BJ (cell line): Measurements from ENCODE around the gene GEN1. TPM values are rescaled to one million over a fixed set of nuclear protein-coding genes. Genes with fewer than 3 reads are reported as not detected.

Experiments
- CTCF ChIA-PET: fragments of 350-600 bp; formaldehyde crosslinking; extraction: SDS; loops from one replicate; lab custom pipeline; 2021; ENCODE audit warnings: antibody characterized with exemption, inconsistent platforms; lab: Yijun Ruan, JAX
- POLR2A ChIA-PET: fragments of 300-600 bp; sonication (Branson Sonifier 250); formaldehyde crosslinking; extraction: SDS; loops from one replicate; lab custom pipeline; 2021; ENCODE audit warnings: antibody characterized with exemption; lab: Charles Lee
- DNase-seq: peaks from one replicate; pipeline ENCODE4 v3.0.0-alpha.2; 2011; ENCODE audit warnings: low read depth
- H3K27me3 ChIP-seq: 2 replicates; pipeline ENCODE4 v1.6.0; 2011; ENCODE audit warnings: low read length; ENCODE audit not compliant: control insufficient read depth, insufficient read depth
- H3K36me3 ChIP-seq: 2 replicates; pipeline ENCODE4 v1.5.1; 2011; ENCODE audit warnings: low read length; ENCODE audit not compliant: control insufficient read depth, insufficient read depth
- H3K4me3 ChIP-seq: 2 replicates; pipeline ENCODE4 v1.5.1; 2011; ENCODE audit warnings: low read depth, mild to moderate bottlenecking, control low read depth, low read length
- polyA plus RNA-seq: library from polyadenylated mRNA; depleted of rRNA; stranded (reverse); fragments of >200 nt; gene quantifications from 2 replicates; pipeline ENCODE4 v1.2.3, GENCODE V29; 2011
- TF ChIP-seq, protein P1 (sequence below): IDR thresholded peaks from 2 replicates; pipeline ENCODE4 v1.5.1; 2011; ENCODE audit warnings: low read depth, mild to moderate bottlenecking, control low read depth, inconsistent platforms, low read length, moderate library complexity; ENCODE audit not compliant: insufficient read depth

Gene GEN1
- polyA plus RNA-seq, 1 experiment, result 7.6 TPM

DNA sequence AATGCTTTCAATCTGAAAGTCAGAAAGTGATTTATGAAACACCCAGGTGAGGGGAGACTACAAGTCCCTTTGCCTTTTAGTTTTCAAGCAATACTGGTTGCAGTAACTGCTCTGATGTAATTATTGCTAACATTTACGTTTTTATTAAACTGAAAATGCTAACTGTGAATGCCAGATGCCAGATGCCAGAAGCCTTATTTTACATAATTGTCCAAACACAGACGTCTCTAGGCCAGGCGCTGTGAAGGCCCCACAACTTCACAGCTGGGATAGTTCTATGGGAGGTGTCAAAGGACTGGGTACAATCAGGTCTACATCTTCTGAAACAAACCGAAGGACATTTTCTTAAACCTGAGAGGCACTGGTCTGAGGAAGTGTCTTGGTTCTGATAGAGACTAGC lies 34.8 kb downstream of the GEN1 start:
- Histone ChIP-seq H3K4me3 (no peak overlapping the region), H3K27me3 (no peaks in the 10 kb centered on the region), H3K36me3 (no peaks in the 10 kb centered on the region)
- ChIA-PET CTCF (no interaction called here), POLR2A (no interaction called here)
- TF ChIP-seq, protein P1, sequence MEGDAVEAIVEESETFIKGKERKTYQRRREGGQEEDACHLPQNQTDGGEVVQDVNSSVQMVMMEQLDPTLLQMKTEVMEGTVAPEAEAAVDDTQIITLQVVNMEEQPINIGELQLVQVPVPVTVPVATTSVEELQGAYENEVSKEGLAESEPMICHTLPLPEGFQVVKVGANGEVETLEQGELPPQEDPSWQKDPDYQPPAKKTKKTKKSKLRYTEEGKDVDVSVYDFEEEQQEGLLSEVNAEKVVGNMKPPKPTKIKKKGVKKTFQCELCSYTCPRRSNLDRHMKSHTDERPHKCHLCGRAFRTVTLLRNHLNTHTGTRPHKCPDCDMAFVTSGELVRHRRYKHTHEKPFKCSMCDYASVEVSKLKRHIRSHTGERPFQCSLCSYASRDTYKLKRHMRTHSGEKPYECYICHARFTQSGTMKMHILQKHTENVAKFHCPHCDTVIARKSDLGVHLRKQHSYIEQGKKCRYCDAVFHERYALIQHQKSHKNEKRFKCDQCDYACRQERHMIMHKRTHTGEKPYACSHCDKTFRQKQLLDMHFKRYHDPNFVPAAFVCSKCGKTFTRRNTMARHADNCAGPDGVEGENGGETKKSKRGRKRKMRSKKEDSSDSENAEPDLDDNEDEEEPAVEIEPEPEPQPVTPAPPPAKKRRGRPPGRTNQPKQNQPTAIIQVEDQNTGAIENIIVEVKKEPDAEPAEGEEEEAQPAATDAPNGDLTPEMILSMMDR, result no peak
- DNase-seq, result no peak

DNA sequence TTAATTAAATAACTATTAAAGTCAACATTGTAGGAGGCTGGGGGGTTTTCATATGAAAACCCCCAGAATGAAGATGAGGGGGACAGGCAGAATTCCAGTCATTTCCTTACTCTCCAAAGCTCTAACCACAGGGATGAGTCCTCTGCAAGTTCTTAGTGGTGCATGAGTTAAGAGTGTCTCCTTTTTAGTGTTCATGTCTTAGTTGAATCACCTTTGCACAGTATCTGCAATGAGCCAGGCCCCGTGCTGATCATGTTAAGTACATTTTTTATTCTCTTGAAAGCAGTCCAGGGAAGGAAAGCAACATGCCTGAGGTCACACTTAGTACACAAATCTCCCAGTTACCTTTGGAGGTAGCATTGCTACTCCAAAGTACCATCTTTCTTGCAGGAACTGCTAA lies 36.6 kb downstream of the GEN1 start:
- POLR2A ChIA-PET, result interaction anchor here (0.6 kb wide), 1 partner anchor 21 kb away, joined by 3 read pairs; no protein-coding TSS in a partner anchor
- no peak for DNase-seq
- CTCF ChIA-PET, result interaction anchor here (0.6 to 1.0 kb wide), 2 partner anchors 16 kb away, joined by 3 read pairs; no protein-coding TSS in a partner anchor
- TF ChIP-seq, protein P1, result no peak
- no peak overlapping the region for H3K4me3 ChIP-seq
- no peaks in the 10 kb centered on the region for H3K36me3 ChIP-seq
- no peaks in the 10 kb centered on the region for H3K27me3 ChIP-seq

DNA sequence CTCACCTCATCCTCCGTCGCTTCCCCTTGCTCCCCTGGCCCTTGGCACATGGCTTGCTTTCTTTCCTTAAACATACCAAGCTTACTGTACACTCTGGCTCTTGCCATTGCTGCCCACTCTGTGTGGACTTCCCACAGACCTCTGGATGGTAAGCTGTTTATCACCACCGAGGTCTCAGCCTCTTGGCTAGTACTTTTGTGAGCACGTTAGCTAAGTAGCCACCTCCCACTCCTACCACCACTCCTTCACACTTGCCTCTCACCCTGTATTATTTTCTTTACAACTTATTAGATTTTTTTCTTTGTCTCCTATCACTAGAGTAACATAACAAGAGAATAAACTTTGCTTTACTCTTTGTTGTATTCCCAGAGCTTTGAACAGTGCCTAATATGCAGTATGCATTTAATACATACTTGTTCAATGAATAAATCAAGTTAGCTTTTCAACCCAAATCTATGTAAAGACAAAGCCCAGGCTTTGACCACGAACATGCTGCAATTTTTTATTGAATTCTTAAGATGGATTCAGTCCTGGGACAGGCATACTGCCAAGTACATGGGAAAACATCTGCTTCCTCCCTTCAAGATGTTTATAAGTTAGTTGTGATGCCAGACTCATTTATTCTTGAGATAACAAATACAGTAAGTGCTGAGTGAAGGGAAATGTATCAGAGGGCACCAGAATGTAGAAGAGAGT lies 37.3 kb downstream of the GEN1 start:
- POLR2A ChIA-PET, result interaction anchor here (0.6 kb wide), 1 partner anchor 21 kb away, joined by 3 read pairs; no protein-coding TSS in a partner anchor
- Histone ChIP-seq H3K4me3 (no peak overlapping the region), H3K36me3 (no peaks in the 10 kb centered on the region), H3K27me3 (no peaks in the 10 kb centered on the region)
- TF ChIP-seq, protein P1, result no peak
- peak; percentile 70 for DNase-seq
- CTCF ChIA-PET, result interaction anchor here (0.6 to 0.7 kb wide), 2 partner anchors 15 to 72 kb away, joined by 3 read pairs; no protein-coding TSS in a partner anchor

DNA sequence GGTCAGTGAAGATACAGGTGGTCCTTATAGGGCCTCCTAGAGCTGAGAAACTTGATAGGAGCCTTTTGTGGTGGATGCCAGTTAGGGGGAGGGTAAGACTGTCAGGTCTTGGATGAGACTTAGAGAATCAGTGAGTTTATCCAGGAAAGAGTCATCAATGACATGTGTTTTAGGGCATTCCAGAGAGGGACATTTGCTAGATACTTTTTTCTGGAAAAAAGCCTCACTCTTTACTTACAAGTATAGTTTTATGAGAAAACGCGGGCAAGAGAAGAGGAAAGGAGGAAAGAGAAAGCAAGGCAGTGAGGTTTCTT lies 37.8 kb downstream of the GEN1 start:
- POLR2A ChIA-PET, result no interaction called here
- Histone ChIP-seq H3K36me3 (no peaks in the 10 kb centered on the region), H3K4me3 (no peak overlapping the region), H3K27me3 (no peaks in the 10 kb centered on the region)
- DNase-seq, result no peak
- CTCF ChIA-PET, result interaction anchor here (0.7 kb wide), 1 partner anchor 72 kb away, joined by 3 read pairs; no protein-coding TSS in a partner anchor
- TF ChIP-seq, protein P1, result no peak

DNA sequence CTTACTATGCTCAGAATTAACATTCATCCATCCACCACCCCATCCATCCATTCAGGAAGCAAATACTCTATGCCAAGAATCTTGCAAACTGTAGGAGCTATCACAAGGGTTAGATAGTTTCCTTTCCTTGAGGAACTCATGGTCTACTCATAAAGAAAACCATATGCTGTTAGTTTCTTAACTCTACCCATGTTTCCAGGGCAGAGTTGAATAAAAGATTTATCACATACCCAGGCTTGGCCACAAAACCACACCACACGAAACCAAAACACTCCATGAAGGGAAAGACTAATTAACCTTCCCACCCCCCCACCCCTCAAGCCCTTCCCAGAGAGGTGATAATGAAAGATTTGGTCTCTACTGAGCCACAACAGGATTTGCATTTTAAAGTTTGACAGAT lies 38.6 kb downstream of the GEN1 start:
- POLR2A ChIA-PET, result no interaction called here
- Histone ChIP-seq H3K36me3 (no peaks in the 10 kb centered on the region), H3K27me3 (no peaks in the 10 kb centered on the region), H3K4me3 (no peak overlapping the region)
- DNase-seq, result no peak
- CTCF ChIA-PET, result interaction anchor here (1.4 kb wide), 1 partner anchor 32 kb away, joined by 3 read pairs; no protein-coding TSS in a partner anchor
- TF ChIP-seq, protein P1, result no peak
